Measurements from ENCODE around the gene BET1L. TPM values are rescaled to one million over a fixed set of nuclear protein-coding genes. Genes with fewer than 3 reads are reported as not detected.
A peak's percentile ranks its signal among the peaks of the same experiment; 100 is the strongest.

Gene BET1L
- total RNA-seq (9.3 TPM), polyA plus RNA-seq (27.7 TPM)
- long read RNA-seq, donor 1, partial matches to known transcripts, result 0 of 3 reads
- long read RNA-seq, donor 1, other reads (novel, unspliced or antisense), result 0 of 3 reads
- long read RNA-seq, donor 2, result 0 reads
- long read RNA-seq, donor 3, transcript BET1L-203 (4 exons, 2,819 nt), result major isoform, 9 of 11 reads
- long read RNA-seq, donor 3, partial matches to known transcripts, result 0 of 11 reads
- long read RNA-seq, donor 3, other reads (novel, unspliced or antisense), result 0 of 11 reads
- long read RNA-seq, donor 4, partial matches to known transcripts, result 0 of 4 reads
- long read RNA-seq, donor 4, other reads (novel, unspliced or antisense), result 0 of 4 reads
- long read RNA-seq, donor 5, transcript BET1L-203 (4 exons, 2,819 nt), result major isoform, 20 of 22 reads
- long read RNA-seq, donor 5, partial matches to known transcripts, result 0 of 22 reads
- long read RNA-seq, donor 5, other reads (novel, unspliced or antisense), result 0 of 22 reads
- long read RNA-seq, donor 6, transcript BET1L-203 (4 exons, 2,819 nt), result major isoform, 11 of 12 reads
- long read RNA-seq, donor 6, partial matches to known transcripts, result 0 of 12 reads
- long read RNA-seq, donor 6, other reads (novel, unspliced or antisense), result 0 of 12 reads
- long read RNA-seq, donor 7, partial matches to known transcripts, result 0 of 5 reads
- long read RNA-seq, donor 7, other reads (novel, unspliced or antisense), result 0 of 5 reads
- long read RNA-seq, donor 8, transcript BET1L-203 (4 exons, 2,819 nt), result major isoform, 5 of 11 reads
- long read RNA-seq, donor 8, partial matches to known transcripts, result 0 of 11 reads
- long read RNA-seq, donor 8, other reads (novel, unspliced or antisense), result 6 of 11 reads
- long read RNA-seq, donor 9, transcript BET1L-203 (4 exons, 2,819 nt), result major isoform, 5 of 6 reads
- long read RNA-seq, donor 9, partial matches to known transcripts, result 0 of 6 reads
- long read RNA-seq, donor 9, other reads (novel, unspliced or antisense), result 0 of 6 reads
- long read RNA-seq, donor 10, partial matches to known transcripts, result 0 of 3 reads
- long read RNA-seq, donor 10, other reads (novel, unspliced or antisense), result 0 of 3 reads

- peak; percentile 91 to 99 (median 96) for DNase-seq (ENCODE audit: low read depth in 6 of 9, low spot score in 9 of 9)
- Histone ChIP-seq H3K27me3 (ENCODE audit: control insufficient read depth in 2 of 2, insufficient read depth in 1 of 2, low read length in 1 of 2) (peaks cover 0 to 2% of the 10 kb centered on the region in 2 donors), H3K36me3 (ENCODE audit: control insufficient read depth in 2 of 2, insufficient read depth in 2 of 2, low read length in 1 of 2) (peaks cover 51 to 53% of the 10 kb centered on the region in 2 donors), H3K4me3 (ENCODE audit: low read length in 2 of 2) (peak within 1 kb of the TSS; percentile 87 to 97), H3K9me3 (ENCODE audit: control insufficient read depth in 2 of 2, insufficient read depth in 1 of 2, low read length in 1 of 2) (no peaks in the 10 kb centered on the region), H3K4me1 (ENCODE audit: control insufficient read depth in 2 of 2, insufficient read depth in 2 of 2, low read length in 2 of 2) (peaks cover 27 to 42% of the 10 kb centered on the region in 2 donors), H3K27ac (ENCODE audit: low read depth in 1 of 2, low read length in 1 of 2) (peak within 1 kb of the TSS; percentile 99 to 100)
- under 1% methylated on average over 63 of the region's 63 CpGs for WGBS
Measured at GRCh38 chr11:207208-207862, at the start of gene BET1L, which contains the start of gene RIC8A. Gene BET1L (minus strand): TSS chr11:207399. CDS start chr11:207321, 78 bp downstream. Gene RIC8A (plus strand): TSS chr11:207708. CDS start chr11:208855, 1,147 bp downstream.

- H3K9me3 ChIP-seq (ENCODE audit: control insufficient read depth in 2 of 2, insufficient read depth in 1 of 2, low read length in 1 of 2), result no peaks in the 10 kb centered on the region
- 96% methylated on average over 2 of the region's 2 CpGs for WGBS
- no peak for DNase-seq (ENCODE audit: low read depth in 6 of 9, low spot score in 9 of 9)
- peaks cover 30 to 32% of the 10 kb centered on the region in 2 donors for H3K36me3 ChIP-seq (ENCODE audit: control insufficient read depth in 2 of 2, insufficient read depth in 2 of 2, low read length in 1 of 2)
- no peak overlapping the region for H3K4me3 ChIP-seq (ENCODE audit: low read length in 2 of 2)
- no peak overlapping the region for H3K27ac ChIP-seq (ENCODE audit: low read depth in 1 of 2, low read length in 1 of 2)
- H3K4me1 ChIP-seq (ENCODE audit: control insufficient read depth in 2 of 2, insufficient read depth in 2 of 2, low read length in 2 of 2), result peaks cover 0 to 7% of the 10 kb centered on the region in 2 donors
- peaks cover 0 to 2% of the 10 kb centered on the region in 2 donors for H3K27me3 ChIP-seq (ENCODE audit: control insufficient read depth in 2 of 2, insufficient read depth in 1 of 2, low read length in 1 of 2)
Measured at GRCh38 chr11:255816-256215, 48.6 kb upstream of the BET1L start.

- H3K4me1 ChIP-seq (ENCODE audit: control insufficient read depth in 2 of 2, insufficient read depth in 2 of 2, low read length in 2 of 2), result peaks cover 0 to 9% of the 10 kb centered on the region in 2 donors
- DNase-seq (ENCODE audit: low read depth in 6 of 9, low spot score in 9 of 9), result no peak
- peaks cover 0 to 2% of the 10 kb centered on the region in 2 donors for H3K27me3 ChIP-seq (ENCODE audit: control insufficient read depth in 2 of 2, insufficient read depth in 1 of 2, low read length in 1 of 2)
- no peak overlapping the region for H3K27ac ChIP-seq (ENCODE audit: low read depth in 1 of 2, low read length in 1 of 2)
- 85% methylated on average over 3 of the region's 3 CpGs for WGBS
- H3K36me3 ChIP-seq (ENCODE audit: control insufficient read depth in 2 of 2, insufficient read depth in 2 of 2, low read length in 1 of 2), result peaks cover 36 to 37% of the 10 kb centered on the region in 2 donors
- H3K9me3 ChIP-seq (ENCODE audit: control insufficient read depth in 2 of 2, insufficient read depth in 1 of 2, low read length in 1 of 2), result no peaks in the 10 kb centered on the region
- no peak overlapping the region for H3K4me3 ChIP-seq (ENCODE audit: low read length in 2 of 2)
Measured at GRCh38 chr11:255176-255575, 48.0 kb upstream of the BET1L start.

- 98% methylated on average over 5 of the region's 5 CpGs for WGBS
- H3K9me3 ChIP-seq (ENCODE audit: control insufficient read depth in 2 of 2, insufficient read depth in 1 of 2, low read length in 1 of 2), result no peaks in the 10 kb centered on the region
- H3K4me3 ChIP-seq (ENCODE audit: low read length in 2 of 2), result no peak overlapping the region
- H3K27me3 ChIP-seq (ENCODE audit: control insufficient read depth in 2 of 2, insufficient read depth in 1 of 2, low read length in 1 of 2), result peaks cover 0 to 2% of the 10 kb centered on the region in 2 donors
- H3K27ac ChIP-seq (ENCODE audit: low read depth in 1 of 2, low read length in 1 of 2), result no peak overlapping the region
- no peak for DNase-seq (ENCODE audit: low read depth in 6 of 9, low spot score in 9 of 9)
- peaks cover 0 to 9% of the 10 kb centered on the region in 2 donors for H3K4me1 ChIP-seq (ENCODE audit: control insufficient read depth in 2 of 2, insufficient read depth in 2 of 2, low read length in 2 of 2)
- H3K36me3 ChIP-seq (ENCODE audit: control insufficient read depth in 2 of 2, insufficient read depth in 2 of 2, low read length in 1 of 2), result peaks cover 46 to 47% of the 10 kb centered on the region in 2 donors
Measured at GRCh38 chr11:253886-254270, 46.7 kb upstream of the BET1L start.

- H3K4me3 ChIP-seq (ENCODE audit: low read length in 2 of 2), result no peak overlapping the region
- H3K9me3 ChIP-seq (ENCODE audit: control insufficient read depth in 2 of 2, insufficient read depth in 1 of 2, low read length in 1 of 2), result no peaks in the 10 kb centered on the region
- H3K4me1 ChIP-seq (ENCODE audit: control insufficient read depth in 2 of 2, insufficient read depth in 2 of 2, low read length in 2 of 2), result peaks cover 0 to 9% of the 10 kb centered on the region in 2 donors
- H3K27me3 ChIP-seq (ENCODE audit: control insufficient read depth in 2 of 2, insufficient read depth in 1 of 2, low read length in 1 of 2), result peaks cover 0 to 2% of the 10 kb centered on the region in 2 donors
- peaks cover 49 to 51% of the 10 kb centered on the region in 2 donors for H3K36me3 ChIP-seq (ENCODE audit: control insufficient read depth in 2 of 2, insufficient read depth in 2 of 2, low read length in 1 of 2)
- no peak overlapping the region for H3K27ac ChIP-seq (ENCODE audit: low read depth in 1 of 2, low read length in 1 of 2)
- 96% methylated on average over 13 of the region's 13 CpGs for WGBS
- DNase-seq (ENCODE audit: low read depth in 6 of 9, low spot score in 9 of 9), result no peak
Measured at GRCh38 chr11:253160-253885, 46.1 kb upstream of the BET1L start.

- H3K9me3 ChIP-seq (ENCODE audit: control insufficient read depth in 2 of 2, insufficient read depth in 1 of 2, low read length in 1 of 2), result no peaks in the 10 kb centered on the region
- H3K36me3 ChIP-seq (ENCODE audit: control insufficient read depth in 2 of 2, insufficient read depth in 2 of 2, low read length in 1 of 2), result peaks cover 53 to 58% of the 10 kb centered on the region in 2 donors
- no peak overlapping the region for H3K4me3 ChIP-seq (ENCODE audit: low read length in 2 of 2)
- no peak overlapping the region for H3K27ac ChIP-seq (ENCODE audit: low read depth in 1 of 2, low read length in 1 of 2)
- H3K4me1 ChIP-seq (ENCODE audit: control insufficient read depth in 2 of 2, insufficient read depth in 2 of 2, low read length in 2 of 2), result peaks cover 0 to 9% of the 10 kb centered on the region in 2 donors
- 96% methylated on average over 8 of the region's 8 CpGs for WGBS
- peaks cover 0 to 2% of the 10 kb centered on the region in 2 donors for H3K27me3 ChIP-seq (ENCODE audit: control insufficient read depth in 2 of 2, insufficient read depth in 1 of 2, low read length in 1 of 2)
- no peak for DNase-seq (ENCODE audit: low read depth in 6 of 9, low spot score in 9 of 9)
Measured at GRCh38 chr11:252666-253065, 45.5 kb upstream of the BET1L start.

GRCh38 chr11:251550-251949, 44.4 kb upstream of the BET1L start:
- DNase-seq (ENCODE audit: low read depth in 6 of 9, low spot score in 9 of 9), result peak in 1 of 9 donors; percentile 20
- 87% methylated on average over 10 of the region's 10 CpGs for WGBS

More at GRCh38 chr11:251550-251949, 44.4 kb upstream of the BET1L start:
- no peaks in the 10 kb centered on the region for H3K9me3 ChIP-seq (ENCODE audit: control insufficient read depth in 2 of 2, insufficient read depth in 1 of 2, low read length in 1 of 2)
- H3K27me3 ChIP-seq (ENCODE audit: control insufficient read depth in 2 of 2, insufficient read depth in 1 of 2, low read length in 1 of 2), result no peaks in the 10 kb centered on the region
- H3K4me1 ChIP-seq (ENCODE audit: control insufficient read depth in 2 of 2, insufficient read depth in 2 of 2, low read length in 2 of 2), result peaks cover 0 to 5% of the 10 kb centered on the region in 2 donors
- no peak overlapping the region for H3K4me3 ChIP-seq (ENCODE audit: low read length in 2 of 2)
- H3K36me3 ChIP-seq (ENCODE audit: control insufficient read depth in 2 of 2, insufficient read depth in 2 of 2, low read length in 1 of 2), result peaks cover 61 to 68% of the 10 kb centered on the region in 2 donors
- no peak overlapping the region for H3K27ac ChIP-seq (ENCODE audit: low read depth in 1 of 2, low read length in 1 of 2)

Data from thymus (tissue), 14 donors.